Anterior cingulate cortex (tissue), 58 donors: ENCODE measurements around the gene RPL26.
A peak's percentile ranks its signal among the peaks of the same experiment; 100 is the strongest.

Experiments
- DNase-seq, 58 donors: peaks; one replicate each; lab custom pipeline; 2025; lab: John Stamatoyannopoulos, UW

RPL26 gene

GRCh38 chr17:8383143-8383822, at the start of gene RPL26:
Gene RPL26, minus strand, starts transcription at chr17:8383193. Its CDS starts 883 bp downstream, at chr17:8382310.
- DNase-seq = peak; percentile 53 to 98 (median 92)

GRCh38 chr17:8430966-8431365, 48.0 kb upstream of the RPL26 start:
- peak in 11 of 58 donors; percentile 6 to 72 (median 26) for DNase-seq

- no peak for DNase-seq
Observed at GRCh38 chr17:8426802-8427201, 43.8 kb upstream of the RPL26 start.

- no peak for DNase-seq
Observed at GRCh38 chr17:8426094-8426720, 43.2 kb upstream of the RPL26 start.

GRCh38 chr17:8421571-8421970, 38.6 kb upstream of the RPL26 start:
- DNase-seq = no peak

GRCh38 chr17:8420041-8420934, 37.3 kb upstream of the RPL26 start:
- DNase-seq = peak in 3 of 58 donors; percentile 10 to 24 (median 14)

- DNase-seq = no peak
Observed at GRCh38 chr17:8419305-8419704, 36.3 kb upstream of the RPL26 start.

GRCh38 chr17:8418471-8418870, 35.5 kb upstream of the RPL26 start:
- no peak for DNase-seq

- no peak for DNase-seq
Observed at GRCh38 chr17:8417806-8418205, 34.8 kb upstream of the RPL26 start.

GRCh38 chr17:8413938-8414337, 30.9 kb upstream of the RPL26 start:
- DNase-seq = no peak

- no peak for DNase-seq
Observed at GRCh38 chr17:8413328-8413727, 30.3 kb upstream of the RPL26 start.

GRCh38 chr17:8412089-8412488, 29.1 kb upstream of the RPL26 start:
- no peak for DNase-seq

- DNase-seq = no peak
Observed at GRCh38 chr17:8410883-8411238, 27.9 kb upstream of the RPL26 start.

- DNase-seq = peak in 56 of 58 donors; percentile 16 to 91 (median 72)
Observed at GRCh38 chr17:8409966-8410882, 27.2 kb upstream of the RPL26 start.

- DNase-seq = no peak
Observed at GRCh38 chr17:8408371-8408770, 25.4 kb upstream of the RPL26 start.

GRCh38 chr17:8406174-8406573, 23.2 kb upstream of the RPL26 start:
- DNase-seq = no peak

- no peak for DNase-seq
Observed at GRCh38 chr17:8405499-8406016, 22.6 kb upstream of the RPL26 start.

GRCh38 chr17:8402921-8403536, 20.0 kb upstream of the RPL26 start:
- no peak for DNase-seq

GRCh38 chr17:8401107-8401506, 18.1 kb upstream of the RPL26 start:
- DNase-seq = no peak

- no peak for DNase-seq
Observed at GRCh38 chr17:8398980-8399379, 16.0 kb upstream of the RPL26 start.
